K562 (cell line): ENCODE data around the gene COX7A2. TPM values are rescaled to one million over a fixed set of nuclear protein-coding genes. Genes with fewer than 3 reads are reported as not detected.

Source experiments
- CHD4 ChIP-seq: fragments of 200-600 bp; sonication (generic); IDR thresholded peaks from 3 replicates; pipeline ENCODE4 v1.6.1; 2012; ENCODE audit warnings: low read depth, mild to moderate bottlenecking, mixed read lengths, low read length, inconsistent platforms; ENCODE audit not compliant: insufficient read depth, insufficient replicate concordance, poor library complexity, severe bottlenecking
- CTCFL ChIP-seq: IDR thresholded peaks from 2 replicates; pipeline ENCODE4 v1.6.1; 2011; ENCODE audit warnings: borderline replicate concordance, low read depth, mild to moderate bottlenecking, moderate library complexity, low read length; ENCODE audit not compliant: insufficient read depth, poor library complexity, severe bottlenecking
- MEF2A ChIP-seq: IDR thresholded peaks from 2 replicates; pipeline ENCODE4 v1.6.1; 2011; ENCODE audit warnings: low read depth, mild to moderate bottlenecking, low read length, moderate library complexity; ENCODE audit not compliant: control insufficient read depth
- RAD51 ChIP-seq: fragments of 450-650 bp; IDR thresholded peaks from 2 replicates; pipeline ENCODE4 v1.7.1; 2016; ENCODE audit warnings: low read depth, mild to moderate bottlenecking, borderline replicate concordance
- ZNF121 ChIP-seq: sonication (generic); formaldehyde crosslinking; conservative IDR thresholded peaks from 2 replicates; pipeline ENCODE4 v1.8.0; 2022; ENCODE audit warnings: missing genetic modification reagents
- ZNF280B ChIP-seq: fragments of 250-450 bp; sonication (Bioruptor Pico); IDR thresholded peaks from 2 replicates; pipeline ENCODE4 v1.5.1; 2021; ENCODE audit warnings: mild to moderate bottlenecking
- ZNF551 ChIP-seq: fragments of 250-450 bp; sonication (Bioruptor Pico); IDR thresholded peaks from 2 replicates; pipeline ENCODE4 v1.5.0; 2021; ENCODE audit warnings: mild to moderate bottlenecking, moderate library complexity
- polyA plus RNA-seq, 8 experiments: library from polyadenylated mRNA; depleted of rRNA in 4 of 8; stranded (reverse) in 5 of 8; unstranded in 3 of 8; fragments of >200 nt; fragmentation: Nextera tagmentation in 2 of 8; fragmentation: Illumina TruSeq in 1 of 8; extraction: Ambion mirVana in 2 of 8; extraction: Trizol in 1 of 8; gene quantifications; 2 replicates each; pipeline versions ENCODE4 v1.2.1 to v1.2.3, GENCODE V29; 2011 to 2014; ENCODE audit warnings: inconsistent platforms in 1 of 8, missing spikeins in 1 of 8
- total RNA-seq, 7 experiments: library from RNA; depleted of rRNA in 6 of 7; stranded (reverse); fragments of >200 nt in 6 of 7; fragmentation: Illumina TruSeq in 2 of 7; extraction: Trizol in 2 of 7; gene quantifications; 2 replicates each; pipeline versions ENCODE4 v1.2.1 to v1.2.3, GENCODE V29; 2011 to 2021; ENCODE audit warnings: low replicate concordance in 1 of 7

COX7A2 gene
- total and polyA plus RNA-seq, 9 of the 15 experiments (the other 6 are each of a cell fraction or from before 2014, with no cell fraction given): 234 to 2,216 (median 585) TPM

DNA sequence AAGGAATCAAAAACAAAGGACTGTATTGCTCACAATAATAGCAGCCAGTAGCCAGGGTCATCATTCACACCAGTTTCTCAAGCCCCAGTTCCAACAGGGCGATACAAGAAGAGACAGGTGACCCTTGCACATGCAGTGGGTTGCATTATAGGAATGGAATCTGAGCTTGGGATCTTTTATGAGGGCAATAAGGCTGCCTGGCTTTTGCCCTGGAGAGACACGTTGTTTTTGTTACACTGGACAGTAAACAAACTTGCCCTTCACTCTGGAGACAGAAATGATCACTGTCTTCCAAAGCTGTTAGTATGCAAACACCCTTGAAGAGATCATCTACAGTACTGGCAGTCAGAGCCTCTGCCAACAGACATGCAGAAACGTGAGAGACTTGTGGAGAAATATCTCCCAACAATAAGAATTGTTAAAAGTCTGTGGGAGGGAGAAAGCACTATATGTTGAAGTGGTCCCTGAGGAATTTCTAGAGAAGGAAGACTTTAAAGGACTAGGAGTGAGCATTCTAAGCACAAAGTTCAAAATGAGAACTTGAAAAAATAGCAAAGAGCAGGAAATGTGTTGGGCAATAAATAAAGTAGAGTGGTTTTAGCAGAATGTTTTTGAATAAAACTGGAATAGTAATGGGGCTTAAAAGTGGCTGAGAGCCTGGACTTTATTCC lies 31.5 kb downstream of the COX7A2 start (continued):
- TF ChIP-seq RAD51: no peak
- TF ChIP-seq CTCFL: no peak
- TF ChIP-seq CHD4: no peak
- TF ChIP-seq ZNF280B (CRISPR knock-in tag): no peak
- no peak for TF ChIP-seq ZNF121 (CRISPR knock-in tag)
- no peak for TF ChIP-seq ZNF551 (CRISPR knock-in tag)
- TF ChIP-seq MEF2A: no peak
- TF ChIP-seq, all 486 proteins: peak for 0
